Measurements from ENCODE around the gene ENDOG. TPM values are rescaled to one million over a fixed set of nuclear protein-coding genes. Genes with fewer than 3 reads are reported as not detected.
"Not testable (repeated sequence)": the region's sequence is repeated elsewhere in the genome, so short reads cannot be mapped to it uniquely, and the experiment has no call there.

The ENDOG gene
- total RNA-seq, 1 donor from 2014 or later = 37.3 TPM

- DNase-seq = peak; percentile 93
These were observed 11.4 kb downstream of the ENDOG start, which contains the start of gene SPOUT1 for GRCh38 chr9:128829477-128830251. SPOUT1 (minus strand) TSS chr9:128829794; CDS start chr9:128829780, 14 bp downstream.

DNA sequence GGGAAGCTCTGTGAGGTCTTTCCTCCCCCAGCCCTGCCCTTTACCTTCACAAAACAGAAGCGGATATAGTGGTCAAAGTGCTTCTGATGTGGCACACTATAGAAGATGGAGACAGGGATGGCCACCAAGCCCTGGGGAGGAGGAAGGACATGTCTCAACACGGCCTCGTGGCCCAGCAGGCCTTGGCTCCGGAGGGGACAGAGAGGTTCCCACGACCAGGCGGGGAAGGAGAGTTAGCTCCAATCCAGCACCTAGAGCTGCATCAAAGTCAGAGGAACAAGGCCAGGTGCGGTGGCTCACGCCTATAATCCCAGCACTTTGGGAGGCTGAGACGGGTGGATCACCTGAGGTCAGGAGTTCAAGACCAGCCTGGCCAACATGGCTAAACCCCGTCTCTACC is 15.4 kb downstream of the ENDOG start:
- no peak for DNase-seq

DNA sequence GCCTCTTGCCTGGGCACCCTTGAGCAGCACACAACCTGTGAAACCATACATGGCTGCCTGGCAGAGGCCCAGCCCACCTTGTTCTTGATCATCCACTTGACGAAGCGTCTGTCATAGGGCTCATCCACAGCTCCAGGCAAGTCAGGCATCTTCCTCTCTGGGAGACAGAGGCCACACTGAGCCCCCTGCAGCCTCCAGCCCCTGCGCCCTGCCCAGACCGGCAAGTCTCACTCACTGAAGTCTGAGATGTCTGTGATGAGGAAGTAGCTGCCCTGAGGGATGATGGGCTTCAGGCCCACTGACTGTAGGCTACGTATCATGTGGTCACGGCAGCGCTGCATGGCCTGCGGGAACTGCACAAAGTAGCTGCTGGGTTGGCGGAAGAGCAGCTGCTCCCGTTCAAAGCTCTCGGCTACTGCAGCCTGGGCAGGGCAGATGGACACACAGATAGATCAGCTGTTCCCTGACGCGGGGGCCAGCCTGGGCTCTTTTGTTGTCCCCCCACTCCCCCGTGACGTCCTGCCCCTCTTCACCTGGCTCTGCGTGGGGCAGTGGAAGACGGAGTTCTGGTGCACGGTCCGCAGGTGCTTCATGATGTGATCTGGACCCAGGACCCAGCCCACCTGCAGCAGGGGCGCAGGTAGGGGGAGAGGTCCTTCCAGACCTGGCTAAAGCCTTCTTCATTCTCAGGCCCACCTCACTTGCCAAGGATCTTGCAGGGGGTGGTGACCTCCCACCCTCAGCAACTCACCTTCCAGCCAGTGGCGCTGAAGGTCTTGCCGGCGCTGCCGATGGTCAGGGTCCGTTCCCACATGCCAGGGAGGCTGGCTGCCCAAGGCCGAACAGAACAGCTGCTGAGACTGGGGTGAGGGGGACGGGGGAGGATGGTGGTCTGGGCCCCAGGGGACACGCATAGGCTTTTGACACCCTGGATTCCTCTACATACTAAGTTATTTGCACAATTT is 17.2 kb downstream of the ENDOG start:
- DNase-seq = no peak

DNA sequence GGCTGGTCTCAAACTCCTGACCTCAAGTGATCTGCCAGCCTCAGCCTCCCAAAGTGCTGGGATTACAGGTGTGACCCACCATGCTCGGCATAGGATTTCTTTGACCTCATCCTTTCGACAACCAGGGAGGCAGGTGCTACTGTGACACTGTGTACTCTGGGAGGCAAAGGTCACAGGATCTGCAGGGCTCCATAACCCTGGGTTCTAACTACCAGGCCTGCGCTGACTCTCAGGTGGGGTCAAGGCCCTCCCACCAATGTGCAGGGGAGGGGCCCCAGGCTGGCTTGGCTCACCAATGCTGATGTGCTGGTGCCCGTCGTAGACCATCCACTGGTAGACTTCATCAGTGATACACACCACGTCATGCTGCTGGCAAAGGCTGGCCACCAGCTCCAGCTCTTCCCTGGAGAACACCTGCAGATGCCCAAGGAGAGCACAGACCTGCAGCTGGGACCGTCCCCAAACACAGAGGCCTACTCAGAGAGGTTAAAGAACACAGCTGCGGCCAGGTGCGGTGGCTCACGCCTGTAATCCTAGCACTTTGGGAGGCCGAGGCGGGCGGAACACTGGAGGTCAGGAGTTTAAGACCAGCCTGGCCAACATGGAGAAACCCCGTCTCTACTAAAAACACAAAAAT is 18.3 kb downstream of the ENDOG start:
- no peak for DNase-seq

DNA sequence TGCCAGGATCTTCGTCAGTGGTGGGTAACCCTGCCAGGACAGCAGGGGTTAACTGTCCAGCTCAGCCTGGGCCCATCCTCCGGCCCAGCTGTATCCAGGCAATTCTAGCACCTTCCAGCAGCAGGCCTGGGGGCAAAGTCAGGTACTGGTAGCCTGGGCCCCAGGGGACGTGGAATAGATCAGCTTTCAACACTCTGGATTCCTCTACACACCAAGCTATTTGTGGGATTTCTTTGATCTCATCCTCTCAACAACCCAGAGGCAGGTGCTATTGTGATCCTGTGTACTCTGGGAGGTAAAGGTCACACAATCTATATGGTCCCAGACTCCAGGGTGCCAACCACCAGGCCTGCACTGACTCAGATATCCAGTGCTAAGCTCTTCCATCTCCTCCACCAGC is 20.0 kb downstream of the ENDOG start:
- DNase-seq = no peak

GRCh38 chr9:128840524-128840923 is 22.2 kb downstream of the ENDOG start:
- no peak for DNase-seq

- no peak for DNase-seq
These were observed 23.6 kb downstream of the ENDOG start for GRCh38 chr9:128841694-128842492.

- not testable (repeated sequence) for DNase-seq
These were observed 24.9 kb downstream of the ENDOG start for GRCh38 chr9:128843171-128843570.

DNA sequence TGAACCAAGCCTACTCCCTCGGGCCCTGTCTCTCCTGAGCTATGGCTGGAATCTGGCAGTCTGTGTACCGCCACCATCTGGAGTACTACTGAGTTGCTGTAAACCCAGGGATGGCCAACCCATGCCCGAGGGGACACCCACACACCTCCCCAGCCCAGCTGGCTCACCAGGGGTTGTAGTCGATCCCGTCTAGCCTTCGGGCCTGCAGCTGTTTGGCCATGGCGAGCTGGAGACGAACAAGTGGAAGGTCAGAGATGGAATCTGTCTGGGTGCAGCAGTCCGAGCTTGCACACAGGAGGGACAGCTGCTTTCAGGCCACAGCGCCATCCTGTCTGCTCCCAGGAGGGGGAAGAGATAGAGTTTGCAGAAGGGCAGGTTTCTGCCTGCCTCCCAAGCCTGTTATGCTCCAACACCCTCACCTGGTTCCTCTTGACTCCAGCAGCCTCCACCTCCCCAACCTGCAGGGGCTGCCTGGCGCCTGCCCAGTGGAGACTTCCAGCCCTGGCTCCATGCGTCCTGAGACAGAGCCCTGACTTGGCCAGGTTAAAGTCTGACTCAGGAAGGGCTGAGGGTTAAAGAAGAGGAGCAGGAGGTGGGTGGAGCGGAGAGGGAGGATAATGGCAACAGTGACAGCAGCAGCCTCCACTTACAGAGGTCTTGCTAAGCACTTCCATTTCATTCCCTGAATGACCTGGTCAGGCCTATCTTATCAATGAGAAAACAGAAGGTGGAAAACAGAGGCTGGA is 27.1 kb downstream of the ENDOG start:
- no peak for DNase-seq

- no peak for DNase-seq
These were observed 28.4 kb downstream of the ENDOG start for GRCh38 chr9:128846680-128847030.

DNA sequence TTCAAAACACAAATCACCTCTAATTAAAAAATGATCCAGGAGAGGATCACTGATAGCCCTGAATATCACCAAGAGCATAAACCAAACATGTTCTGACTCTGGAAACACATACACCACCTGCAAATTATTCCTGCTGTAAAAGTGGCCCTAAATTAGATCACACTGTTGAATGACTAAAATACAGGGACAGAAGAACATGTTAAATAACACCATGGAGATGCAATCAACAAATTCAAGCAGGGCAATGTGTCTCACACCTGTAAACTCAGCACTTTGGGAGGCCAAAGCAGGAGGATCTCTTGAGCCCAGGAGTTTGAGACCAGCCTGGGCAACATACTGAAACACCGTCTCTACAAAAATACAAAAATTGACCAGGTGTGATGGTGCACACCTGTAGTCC is 29.5 kb downstream of the ENDOG start:
- no peak for DNase-seq

DNA sequence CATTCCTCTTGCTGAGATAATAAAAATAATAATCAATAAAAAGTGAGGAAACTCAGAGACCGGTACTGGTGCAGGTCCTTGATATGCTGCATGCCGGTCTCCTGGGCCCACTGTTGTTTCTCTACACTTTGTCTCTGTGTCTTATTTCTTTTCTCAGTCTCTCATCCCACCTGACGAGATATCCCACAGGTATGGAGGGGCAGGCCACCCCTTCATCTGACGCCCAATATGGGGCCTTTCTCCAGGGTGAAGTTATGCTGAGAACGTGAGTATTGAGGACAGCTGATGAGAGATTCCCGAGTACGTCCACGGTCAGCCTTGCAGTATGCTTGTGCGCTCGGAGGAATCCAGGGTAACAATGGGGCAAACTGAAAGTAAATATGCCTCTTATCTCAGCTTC is 32.7 kb downstream of the ENDOG start:
- not testable (repeated sequence) for DNase-seq

GRCh38 chr9:128851779-128852600 is 33.7 kb downstream of the ENDOG start:
- peak; percentile 66 for DNase-seq

DNA sequence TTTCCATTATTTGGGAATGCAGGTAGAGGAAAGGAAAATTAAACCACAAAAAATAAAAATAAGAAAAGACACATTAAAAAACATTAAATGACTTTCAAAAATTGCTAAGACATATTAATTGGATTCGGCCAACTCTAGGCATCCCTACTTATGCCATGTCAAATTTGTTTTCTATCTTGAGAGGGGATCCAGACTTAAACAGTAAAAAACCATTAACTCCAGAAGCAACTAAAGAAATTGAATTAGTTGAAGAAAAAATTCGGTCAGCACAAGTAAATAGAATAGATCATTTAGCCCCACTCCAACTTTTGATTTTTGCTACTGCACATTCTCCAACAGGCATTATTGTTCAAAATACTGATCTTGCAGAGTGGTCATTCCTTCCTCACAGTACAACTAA is 34.3 kb downstream of the ENDOG start:
- not testable (repeated sequence) for DNase-seq

- DNase-seq = not testable (repeated sequence)
These were observed 36.2 kb downstream of the ENDOG start for GRCh38 chr9:128854454-128854853.

DNA sequence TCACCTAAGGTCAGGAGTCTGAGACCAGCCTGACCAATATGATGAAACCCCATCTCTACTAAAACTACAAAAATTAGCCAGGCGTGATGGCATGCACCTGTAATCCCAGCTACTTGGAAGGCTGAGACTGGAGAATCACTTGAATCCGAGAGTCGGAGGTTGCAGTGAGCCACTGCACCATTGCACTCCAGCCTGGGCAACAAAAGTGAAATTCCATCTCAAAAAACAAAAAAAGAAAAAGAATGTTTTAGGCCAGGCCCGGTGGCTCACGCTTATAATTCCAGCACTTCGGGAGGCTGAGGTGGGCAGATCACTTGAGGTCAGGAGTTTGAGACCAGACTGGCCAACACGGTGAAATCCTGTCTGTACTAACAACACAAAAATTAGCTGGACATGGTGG is 40.2 kb downstream of the ENDOG start:
- not testable (repeated sequence) for DNase-seq

DNA sequence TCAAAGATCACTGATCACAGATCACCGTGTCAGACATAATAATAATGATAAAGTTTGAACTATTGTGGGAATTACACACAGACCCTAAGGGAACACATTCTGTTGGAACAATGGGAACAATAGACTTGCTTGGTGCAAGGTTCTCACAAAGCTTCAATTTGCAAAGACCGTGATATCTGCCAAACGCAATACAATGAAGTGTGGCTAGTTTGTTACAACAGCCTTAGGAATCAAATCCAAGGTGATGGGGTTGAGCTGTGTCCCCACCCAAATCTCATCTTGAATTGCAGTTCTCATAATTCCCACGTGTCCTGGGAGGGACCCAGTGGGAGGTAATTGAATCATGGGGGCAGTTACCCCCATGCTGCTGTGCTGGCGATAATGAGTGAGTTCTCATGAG is 42.6 kb downstream of the ENDOG start:
- no peak for DNase-seq

- no peak for DNase-seq
These were observed 43.2 kb downstream of the ENDOG start for GRCh38 chr9:128861501-128861900.

GRCh38 chr9:128862401-128862851 is 44.1 kb downstream of the ENDOG start:
- DNase-seq = no peak

- peak; percentile 85 for DNase-seq
These were observed 45.3 kb downstream of the ENDOG start for GRCh38 chr9:128863647-128864046.
